Measurements from ENCODE around the gene ZNF107.

- TF ChIP-seq POLR2A (IDR thresholded peaks at IDR 0.05) (no peak), CTCF (IDR thresholded peaks at IDR 0.05) (no peak)
Observed at GRCh38 chr7:64706625-64707292, 40.8 kb downstream of the ZNF107 start.

Measured in adrenal gland (tissue), 5 donors.